ENCODE results near the gene TCHP. TPM values are rescaled to one million over a fixed set of nuclear protein-coding genes. Genes with fewer than 3 reads are reported as not detected.
"Not testable (repeated sequence)": the region's sequence is repeated elsewhere in the genome, so short reads cannot be mapped to it uniquely, and the experiment has no call there.

TCHP gene
- total and polyA plus RNA-seq, 2 experiments from 2014 or later: 3.1 to 6.2 TPM

DNA sequence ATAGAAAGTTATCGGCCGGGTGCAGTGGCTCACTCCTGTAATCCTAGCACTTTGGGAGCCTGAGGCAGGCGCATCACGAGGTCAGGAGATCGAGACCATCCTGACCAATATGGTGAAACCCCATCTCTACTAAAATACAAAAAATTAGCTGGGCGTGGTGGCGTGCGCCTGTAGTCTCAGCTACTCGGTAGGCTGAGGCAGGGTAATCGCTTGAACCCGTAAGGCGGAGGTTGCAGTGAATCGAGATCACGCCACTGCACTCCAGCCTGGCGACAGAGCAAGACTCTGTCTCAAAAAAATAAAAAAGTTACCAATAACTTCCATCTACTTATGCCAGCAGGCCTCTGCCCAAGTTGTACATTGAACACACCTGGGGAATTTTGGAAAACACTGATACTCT is 729 bp upstream of the TCHP start:
- not testable (repeated sequence) for H3K9me3 Mint-ChIP-seq; DNase-seq (ENCODE audit: low spot score); H3K79me2 ChIP-seq (replicated peaks; ENCODE audit: insufficient read depth); H3F3A ChIP-seq (replicated peaks; ENCODE audit: low read depth); H3K9me2 ChIP-seq (ENCODE audit: insufficient read depth); H3K27ac Mint-ChIP-seq; H3K27ac ChIP-seq (ENCODE audit: low read depth); H3K36me3 ChIP-seq (ENCODE audit: insufficient read depth); H2AFZ ChIP-seq; ATAC-seq
- Histone ChIP-seq H3K27me3 (ENCODE audit: insufficient read depth) (peaks cover 97% of the 10 kb centered on the region), H3K4me1 (ENCODE audit: insufficient read depth) (peaks cover 11% of the 10 kb centered on the region), H3K4me2 (peak overlapping the region; percentile 86; the same call in 1 of the 2 replicates), H3K4me3 (peak overlapping the region; percentile 81; the same call in 1 of the 2 replicates), H4K20me1 (replicated peaks; ENCODE audit: insufficient read depth) (peaks cover 18% of the 10 kb centered on the region)
- H3K4me1 Mint-ChIP-seq: peaks cover 26% of the 10 kb centered on the region
- peaks cover 14% of the 10 kb centered on the region for H3K36me3 Mint-ChIP-seq (ENCODE audit: low read depth)
- H3K4me3 Mint-ChIP-seq: peak overlapping the region; percentile 83; the same call in 2 of the 3 replicates
- H3K27me3 Mint-ChIP-seq (ENCODE audit: insufficient read depth, low read depth, poor library complexity): peaks cover 90% of the 10 kb centered on the region

DNA sequence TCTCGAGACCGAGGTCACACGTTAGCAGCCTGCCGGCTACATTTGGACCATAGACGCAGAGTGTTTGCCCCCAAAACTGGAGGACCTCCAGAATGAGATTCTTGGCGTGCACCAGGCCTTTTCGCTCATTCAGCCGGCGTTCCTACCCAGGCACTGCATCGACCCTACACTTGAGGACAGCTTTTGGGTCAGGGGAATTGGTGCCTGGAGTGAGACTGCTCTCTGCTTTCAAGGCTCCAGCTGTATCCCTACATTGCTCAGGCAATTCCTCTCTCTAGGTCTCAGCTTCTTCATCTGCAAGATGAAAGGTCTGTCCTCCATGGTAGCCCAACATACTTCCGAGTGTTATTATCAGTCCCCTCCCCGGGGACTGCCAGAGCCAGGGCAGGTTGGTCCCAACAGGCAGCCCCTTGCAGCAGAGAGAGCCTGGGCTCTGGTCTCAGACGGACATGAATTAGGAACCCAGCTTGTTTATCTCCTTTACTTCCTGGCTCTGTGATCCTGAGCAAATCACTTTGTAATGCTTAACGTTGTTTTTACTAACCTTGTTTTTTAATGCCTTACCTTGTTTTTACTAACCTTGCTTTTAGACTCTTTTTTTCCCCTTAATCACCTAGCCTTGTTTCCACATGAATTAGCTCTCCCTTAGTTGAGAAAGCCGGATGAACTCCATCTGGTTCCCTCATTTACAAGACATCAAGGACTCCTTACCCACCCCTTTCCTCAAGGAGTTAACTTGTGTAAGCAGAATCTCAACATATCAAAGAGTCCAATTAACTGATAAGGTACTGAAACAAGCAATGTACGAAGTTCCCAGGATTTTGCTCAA is 892 bp downstream of the TCHP start:
- H3K36me3 ChIP-seq (ENCODE audit: insufficient read depth): no peaks in the 10 kb centered on the region; the same call in 1 of the 2 replicates
- Mint-ChIP-seq H3K27ac (no peak overlapping the region), H3K4me3 (peak overlapping the region; percentile 83), H3K9me3 (no peaks in the 10 kb centered on the region; the same call in 2 of the 3 replicates), H3K27me3 (ENCODE audit: insufficient read depth, low read depth, poor library complexity) (peaks cover 94% of the 10 kb centered on the region), H3K4me1 (peaks cover 26% of the 10 kb centered on the region), H3K36me3 (ENCODE audit: low read depth) (peaks cover 26% of the 10 kb centered on the region)
- peaks cover 97% of the 10 kb centered on the region for H3K27me3 ChIP-seq (ENCODE audit: insufficient read depth)
- peak; percentile 74 for DNase-seq (ENCODE audit: low spot score)
- H3K4me2 ChIP-seq: peak overlapping the region; percentile 86
- peak; percentile 81 for ATAC-seq
- H3K4me1 ChIP-seq (ENCODE audit: insufficient read depth): peaks cover 11% of the 10 kb centered on the region
- peak overlapping the region; percentile 70; the same call in 1 of the 2 replicates for H2AFZ ChIP-seq
- no peaks in the 10 kb centered on the region; the same call in 1 of the 2 replicates for H3F3A ChIP-seq (replicated peaks; ENCODE audit: low read depth)
- H4K20me1 ChIP-seq (replicated peaks; ENCODE audit: insufficient read depth): peaks cover 18% of the 10 kb centered on the region
- no peaks in the 10 kb centered on the region for H3K9me2 ChIP-seq (ENCODE audit: insufficient read depth)
- H3K27ac ChIP-seq (ENCODE audit: low read depth): no peak overlapping the region
- no peaks in the 10 kb centered on the region for H3K79me2 ChIP-seq (replicated peaks; ENCODE audit: insufficient read depth)
- peak overlapping the region; percentile 81 for H3K4me3 ChIP-seq
- TF ChIP-seq POLR2AphosphoS5 (IDR thresholded peaks at IDR 0.05; ENCODE audit: low read depth) (peak; percentile 38; the same call in 1 of the 2 replicates), JUNB (IDR thresholded peaks at IDR 0.05; ENCODE audit: unreplicated experiment) (no peak), STAT1 (IDR thresholded peaks at IDR 0.05; ENCODE audit: unreplicated experiment) (no peak), EZH2phosphoT487 (IDR thresholded peaks at IDR 0.05; ENCODE audit: unreplicated experiment) (no peak), ZNF114 (CRISPR knock-in tag; IDR thresholded peaks at IDR 0.05) (no peak), ZNF462 (CRISPR knock-in tag; IDR thresholded peaks at IDR 0.05) (no peak), ZNF331 (CRISPR knock-in tag; IDR thresholded peaks at IDR 0.05; ENCODE audit: low read depth) (no peak)
- TF ChIP-seq, protein P1, sequence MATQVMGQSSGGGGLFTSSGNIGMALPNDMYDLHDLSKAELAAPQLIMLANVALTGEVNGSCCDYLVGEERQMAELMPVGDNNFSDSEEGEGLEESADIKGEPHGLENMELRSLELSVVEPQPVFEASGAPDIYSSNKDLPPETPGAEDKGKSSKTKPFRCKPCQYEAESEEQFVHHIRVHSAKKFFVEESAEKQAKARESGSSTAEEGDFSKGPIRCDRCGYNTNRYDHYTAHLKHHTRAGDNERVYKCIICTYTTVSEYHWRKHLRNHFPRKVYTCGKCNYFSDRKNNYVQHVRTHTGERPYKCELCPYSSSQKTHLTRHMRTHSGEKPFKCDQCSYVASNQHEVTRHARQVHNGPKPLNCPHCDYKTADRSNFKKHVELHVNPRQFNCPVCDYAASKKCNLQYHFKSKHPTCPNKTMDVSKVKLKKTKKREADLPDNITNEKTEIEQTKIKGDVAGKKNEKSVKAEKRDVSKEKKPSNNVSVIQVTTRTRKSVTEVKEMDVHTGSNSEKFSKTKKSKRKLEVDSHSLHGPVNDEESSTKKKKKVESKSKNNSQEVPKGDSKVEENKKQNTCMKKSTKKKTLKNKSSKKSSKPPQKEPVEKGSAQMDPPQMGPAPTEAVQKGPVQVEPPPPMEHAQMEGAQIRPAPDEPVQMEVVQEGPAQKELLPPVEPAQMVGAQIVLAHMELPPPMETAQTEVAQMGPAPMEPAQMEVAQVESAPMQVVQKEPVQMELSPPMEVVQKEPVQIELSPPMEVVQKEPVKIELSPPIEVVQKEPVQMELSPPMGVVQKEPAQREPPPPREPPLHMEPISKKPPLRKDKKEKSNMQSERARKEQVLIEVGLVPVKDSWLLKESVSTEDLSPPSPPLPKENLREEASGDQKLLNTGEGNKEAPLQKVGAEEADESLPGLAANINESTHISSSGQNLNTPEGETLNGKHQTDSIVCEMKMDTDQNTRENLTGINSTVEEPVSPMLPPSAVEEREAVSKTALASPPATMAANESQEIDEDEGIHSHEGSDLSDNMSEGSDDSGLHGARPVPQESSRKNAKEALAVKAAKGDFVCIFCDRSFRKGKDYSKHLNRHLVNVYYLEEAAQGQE (IDR thresholded peaks at IDR 0.05; ENCODE audit: unreplicated experiment): no peak
- TF ChIP-seq, protein P2, sequence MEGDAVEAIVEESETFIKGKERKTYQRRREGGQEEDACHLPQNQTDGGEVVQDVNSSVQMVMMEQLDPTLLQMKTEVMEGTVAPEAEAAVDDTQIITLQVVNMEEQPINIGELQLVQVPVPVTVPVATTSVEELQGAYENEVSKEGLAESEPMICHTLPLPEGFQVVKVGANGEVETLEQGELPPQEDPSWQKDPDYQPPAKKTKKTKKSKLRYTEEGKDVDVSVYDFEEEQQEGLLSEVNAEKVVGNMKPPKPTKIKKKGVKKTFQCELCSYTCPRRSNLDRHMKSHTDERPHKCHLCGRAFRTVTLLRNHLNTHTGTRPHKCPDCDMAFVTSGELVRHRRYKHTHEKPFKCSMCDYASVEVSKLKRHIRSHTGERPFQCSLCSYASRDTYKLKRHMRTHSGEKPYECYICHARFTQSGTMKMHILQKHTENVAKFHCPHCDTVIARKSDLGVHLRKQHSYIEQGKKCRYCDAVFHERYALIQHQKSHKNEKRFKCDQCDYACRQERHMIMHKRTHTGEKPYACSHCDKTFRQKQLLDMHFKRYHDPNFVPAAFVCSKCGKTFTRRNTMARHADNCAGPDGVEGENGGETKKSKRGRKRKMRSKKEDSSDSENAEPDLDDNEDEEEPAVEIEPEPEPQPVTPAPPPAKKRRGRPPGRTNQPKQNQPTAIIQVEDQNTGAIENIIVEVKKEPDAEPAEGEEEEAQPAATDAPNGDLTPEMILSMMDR (conservative IDR thresholded peaks at IDR 0.05; ENCODE audit: low read depth in 2 of 2): no peak
